SK-N-SH (cell line): ENCODE measurements around the gene HARS1.

Experiments used
- FOXM1 ChIP-seq: IDR thresholded peaks from 2 replicates; pipeline ENCODE4 v1.4.0; 2012; ENCODE audit warnings: low read depth, mild to moderate bottlenecking
- NRF1 ChIP-seq: IDR thresholded peaks from 2 replicates; pipeline ENCODE4 v1.6.1; 2012; ENCODE audit warnings: low read depth, mild to moderate bottlenecking, low read length
- RFX5 ChIP-seq: IDR thresholded peaks from 2 replicates; pipeline ENCODE4 v1.6.1; 2012; ENCODE audit warnings: mild to moderate bottlenecking, improper control_type of control experiment, low read length
- YY1 ChIP-seq: IDR thresholded peaks from 2 replicates; pipeline ENCODE4 v1.4.0; 2012; ENCODE audit warnings: low read depth, mild to moderate bottlenecking

DNA sequence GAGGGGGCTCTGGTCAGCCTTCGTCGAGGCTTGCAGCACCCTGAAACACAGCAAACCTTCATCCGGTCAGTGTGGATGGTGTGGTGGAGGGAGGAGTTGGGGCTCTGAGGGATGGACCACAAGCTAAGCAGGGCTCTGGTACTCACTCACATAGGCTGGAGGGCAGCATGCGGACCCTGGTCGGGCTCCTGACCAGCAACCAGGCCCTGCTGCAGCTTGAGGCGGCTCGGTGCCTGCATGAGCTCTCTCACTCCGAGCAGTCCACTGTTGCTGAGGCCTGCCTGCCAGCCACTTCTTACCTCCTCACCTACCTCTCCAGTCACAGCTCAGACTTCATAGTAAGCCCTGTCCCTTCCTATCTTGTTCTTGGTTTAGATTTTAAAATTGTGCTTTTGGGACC is 49.5 kb downstream of the HARS1 start:
- TF ChIP-seq RFX5: no peak
- TF ChIP-seq NRF1: no peak
- TF ChIP-seq FOXM1: no peak
- no peak for TF ChIP-seq YY1
